Loucy (cell line): ENCODE results near the gene KRTAP4-9.

Experiments
- CTCF ChIP-seq: fragments of 200-600 bp; sonication (generic); conservative IDR thresholded peaks from 2 replicates; pipeline ENCODE4 v1.5.1; 2014; ENCODE audit warnings: mild to moderate bottlenecking, antibody characterized with exemption, low read length
- EZH2phosphoT487 ChIP-seq: fragments of 200-600 bp; IDR thresholded peaks from 2 replicates; pipeline ENCODE4 v1.6.1; 2018; ENCODE audit warnings: antibody characterized with exemption, mild to moderate bottlenecking, moderate library complexity, borderline replicate concordance

GRCh38 chr17:41147531-41148204 lies 42.5 kb downstream of the KRTAP4-9 start:
- TF ChIP-seq CTCF (no peak), EZH2phosphoT487 (no peak)
